ENCODE data around the gene OR8K1.

DNA sequence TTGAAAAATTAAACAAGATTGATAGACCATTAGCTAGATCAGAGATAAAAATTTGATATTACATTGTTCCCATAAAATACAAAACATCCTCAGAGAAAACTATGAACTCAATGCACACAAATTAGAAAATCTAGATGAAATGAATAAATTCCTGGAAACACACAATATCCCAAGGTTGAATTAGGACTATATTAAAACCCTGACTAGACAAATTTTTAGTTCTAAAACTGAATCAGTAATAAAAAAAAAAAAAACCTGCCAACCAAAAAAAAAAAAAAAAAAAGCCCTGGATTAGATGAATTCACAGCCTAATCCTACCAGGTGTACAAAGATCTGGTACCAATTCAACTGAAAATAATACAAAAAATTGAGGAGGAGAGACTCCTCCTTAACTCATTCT lies 5.5 kb upstream of the OR8K1 start:
- TF ChIP-seq, protein P1, sequence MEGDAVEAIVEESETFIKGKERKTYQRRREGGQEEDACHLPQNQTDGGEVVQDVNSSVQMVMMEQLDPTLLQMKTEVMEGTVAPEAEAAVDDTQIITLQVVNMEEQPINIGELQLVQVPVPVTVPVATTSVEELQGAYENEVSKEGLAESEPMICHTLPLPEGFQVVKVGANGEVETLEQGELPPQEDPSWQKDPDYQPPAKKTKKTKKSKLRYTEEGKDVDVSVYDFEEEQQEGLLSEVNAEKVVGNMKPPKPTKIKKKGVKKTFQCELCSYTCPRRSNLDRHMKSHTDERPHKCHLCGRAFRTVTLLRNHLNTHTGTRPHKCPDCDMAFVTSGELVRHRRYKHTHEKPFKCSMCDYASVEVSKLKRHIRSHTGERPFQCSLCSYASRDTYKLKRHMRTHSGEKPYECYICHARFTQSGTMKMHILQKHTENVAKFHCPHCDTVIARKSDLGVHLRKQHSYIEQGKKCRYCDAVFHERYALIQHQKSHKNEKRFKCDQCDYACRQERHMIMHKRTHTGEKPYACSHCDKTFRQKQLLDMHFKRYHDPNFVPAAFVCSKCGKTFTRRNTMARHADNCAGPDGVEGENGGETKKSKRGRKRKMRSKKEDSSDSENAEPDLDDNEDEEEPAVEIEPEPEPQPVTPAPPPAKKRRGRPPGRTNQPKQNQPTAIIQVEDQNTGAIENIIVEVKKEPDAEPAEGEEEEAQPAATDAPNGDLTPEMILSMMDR (conservative IDR thresholded peaks at IDR 0.05 in 1 of 2, IDR thresholded peaks at IDR 0.05 in 1 of 2; ENCODE audit: extremely low read depth in 1 of 2, insufficient read depth in 1 of 2, low read depth in 1 of 2, low read length in 2 of 2), result no peak
- no peak for TF ChIP-seq EZH2 (IDR thresholded peaks at IDR 0.05; ENCODE audit: borderline replicate concordance, low read length)
